ENCODE results near the gene TOMM40L. TPM values are rescaled to one million over a fixed set of nuclear protein-coding genes. Genes with fewer than 3 reads are reported as not detected.

The TOMM40L gene
- total and polyA plus RNA-seq, 5 experiments from 2014 or later: 4.9 to 11.3 (median 8.1) TPM

DNA sequence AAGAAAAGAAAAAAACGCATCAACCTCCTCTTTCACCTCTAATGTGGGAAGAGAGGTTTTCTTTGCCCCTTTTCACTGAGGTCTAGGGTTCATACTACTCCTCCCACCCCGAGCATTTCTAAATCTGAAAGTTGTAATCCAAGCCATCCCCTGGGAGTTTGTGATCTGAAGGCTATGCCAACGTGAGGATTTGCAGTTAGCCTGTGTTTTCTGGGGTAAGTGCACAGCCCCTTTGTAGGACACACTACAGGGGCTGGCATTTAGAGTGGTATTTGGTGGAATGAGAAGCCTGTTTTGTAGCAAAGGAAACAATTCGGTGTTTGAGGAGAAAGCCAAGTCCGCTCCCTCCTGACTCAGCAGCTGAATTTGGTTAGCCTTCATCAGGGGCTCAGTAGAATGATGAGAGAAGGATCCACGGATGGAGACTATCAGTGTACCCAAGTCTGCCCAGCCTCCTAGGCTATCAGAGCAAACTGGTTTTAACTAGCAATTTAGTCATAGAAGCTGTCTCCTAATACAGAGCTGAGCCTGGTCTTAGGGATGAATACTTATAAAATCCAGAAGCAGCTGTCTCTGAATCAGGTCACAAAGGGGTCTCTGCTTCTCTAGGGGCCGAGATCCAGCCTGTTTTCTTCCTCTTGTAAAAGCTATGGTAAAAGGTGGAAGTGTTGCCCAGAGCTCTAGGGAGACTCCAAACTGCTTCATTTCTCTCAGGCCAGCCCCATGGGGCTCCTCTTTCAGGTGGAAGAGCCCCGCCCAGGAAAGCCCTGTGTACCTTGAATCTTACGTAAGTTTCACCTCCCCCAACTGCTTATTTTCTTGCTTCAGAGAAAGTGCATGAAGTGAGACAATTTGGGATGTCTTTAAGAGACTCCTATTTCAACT is 34.8 kb downstream of the TOMM40L start:
- H3K4me1 Mint-ChIP-seq: peaks cover 11 to 37% (median 24%) of the 10 kb centered on the region in 4 donors
- peak overlapping the region in 1 of 10 donors; percentile 61 for H3K27ac Mint-ChIP-seq
- peak overlapping the region in 4 of 10 donors; percentile 34 to 79 (median 61) for H3K4me3 Mint-ChIP-seq
- peaks cover 9 to 27% (median 22%) of the 10 kb centered on the region in 3 donors for H3K36me3 Mint-ChIP-seq
- H3K27me3 Mint-ChIP-seq: peaks cover 26 to 82% (median 62%) of the 10 kb centered on the region in 5 donors
- POLR2A ChIA-PET: no interaction called here
- DNase-seq: no peak
- no peak for ATAC-seq
- H3K9me3 Mint-ChIP-seq: peaks cover 0 to 31% (median 14%) of the 10 kb centered on the region in 9 donors

DNA sequence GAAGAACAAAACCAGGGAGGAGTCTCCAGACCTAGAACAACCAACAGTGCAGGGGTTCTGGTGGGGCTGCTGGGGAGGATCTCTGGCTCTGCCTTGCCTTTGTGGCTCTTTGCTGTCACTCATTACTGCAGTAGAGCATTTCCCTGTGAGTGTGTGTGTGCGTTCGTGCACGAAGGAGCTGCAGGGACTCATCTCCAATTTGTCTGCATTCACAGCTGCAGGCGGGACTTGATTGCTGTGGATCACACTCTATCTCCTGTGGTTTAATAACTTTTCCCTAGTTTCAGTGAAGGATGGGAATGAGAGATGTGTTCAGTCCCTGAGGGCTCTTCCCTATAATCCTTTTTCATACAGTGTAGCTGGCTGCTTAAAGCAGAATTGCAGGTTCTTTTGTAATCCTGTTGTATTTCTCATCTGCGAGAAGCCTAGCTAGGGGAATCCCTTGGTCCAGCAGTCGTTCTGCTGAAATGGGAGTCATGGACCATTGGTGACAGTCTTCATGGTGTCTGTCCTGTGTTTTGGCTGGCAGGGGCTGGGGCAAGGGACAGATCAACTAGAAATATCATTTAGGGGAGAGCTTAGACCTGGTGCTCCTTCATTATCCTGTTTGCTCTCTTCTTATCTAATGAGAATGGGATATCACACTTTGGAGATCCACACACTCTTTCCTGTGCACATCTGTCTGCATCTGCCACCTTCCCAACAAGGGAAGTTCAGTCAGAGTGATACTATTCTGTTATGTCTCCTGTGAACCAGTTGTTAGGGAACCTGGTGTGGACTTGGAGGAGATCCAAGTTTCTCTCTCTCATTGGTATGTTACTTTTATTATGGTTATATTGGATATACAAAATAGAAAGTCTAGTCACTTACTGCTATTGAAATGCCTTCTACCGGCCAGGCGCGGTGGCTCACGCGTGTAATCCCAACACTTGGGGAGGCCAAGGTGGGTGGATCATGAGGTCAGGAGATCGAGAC is 35.7 kb downstream of the TOMM40L start:
- Mint-ChIP-seq H3K4me1 (peaks cover 11 to 37% (median 24%) of the 10 kb centered on the region in 4 donors), H3K9me3 (peaks cover 0 to 22% (median 10%) of the 10 kb centered on the region in 9 donors), H3K36me3 (peaks cover 9 to 19% (median 15%) of the 10 kb centered on the region in 3 donors), H3K4me3 (no peak overlapping the region), H3K27ac (no peak overlapping the region), H3K27me3 (peaks cover 28 to 74% (median 56%) of the 10 kb centered on the region in 5 donors)
- no peak for DNase-seq
- POLR2A ChIA-PET: interaction anchor here (0.5 kb wide), 1 partner anchor 11 kb away, joined by 6 read pairs; no protein-coding TSS in a partner anchor
- no peak for ATAC-seq

DNA sequence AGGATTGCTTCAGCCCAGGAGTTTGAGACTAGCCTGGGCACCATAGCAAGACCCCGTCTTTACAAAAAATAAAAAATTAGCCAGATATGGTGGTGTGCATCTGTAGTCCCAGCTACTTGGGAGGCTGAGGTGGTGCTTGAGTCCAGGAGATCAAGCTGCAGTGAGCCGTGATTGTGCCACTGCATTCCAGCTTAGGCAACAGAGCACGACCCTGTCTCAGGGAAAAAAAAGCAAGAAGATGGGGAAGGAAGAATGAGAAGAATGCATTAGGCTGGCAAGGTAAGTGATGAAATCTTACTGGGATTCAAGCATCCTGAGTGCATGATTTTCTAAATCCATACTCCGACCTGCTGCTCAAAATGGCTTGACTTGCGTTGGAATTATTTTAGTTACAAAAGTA is 39.4 kb downstream of the TOMM40L start:
- Mint-ChIP-seq H3K4me3 (no peak overlapping the region), H3K4me1 (peaks cover under 1 to 14% (median 9%) of the 10 kb centered on the region in 4 donors), H3K9me3 (no peaks in the 10 kb centered on the region), H3K36me3 (no peaks in the 10 kb centered on the region), H3K27ac (no peak overlapping the region), H3K27me3 (peaks cover 11 to 47% (median 26%) of the 10 kb centered on the region in 5 donors)
- ATAC-seq: no peak
- POLR2A ChIA-PET: interaction anchor here (0.6 kb wide), 1 partner anchor 119 kb away, joined by 3 read pairs; no protein-coding TSS in a partner anchor
- no peak for DNase-seq

DNA sequence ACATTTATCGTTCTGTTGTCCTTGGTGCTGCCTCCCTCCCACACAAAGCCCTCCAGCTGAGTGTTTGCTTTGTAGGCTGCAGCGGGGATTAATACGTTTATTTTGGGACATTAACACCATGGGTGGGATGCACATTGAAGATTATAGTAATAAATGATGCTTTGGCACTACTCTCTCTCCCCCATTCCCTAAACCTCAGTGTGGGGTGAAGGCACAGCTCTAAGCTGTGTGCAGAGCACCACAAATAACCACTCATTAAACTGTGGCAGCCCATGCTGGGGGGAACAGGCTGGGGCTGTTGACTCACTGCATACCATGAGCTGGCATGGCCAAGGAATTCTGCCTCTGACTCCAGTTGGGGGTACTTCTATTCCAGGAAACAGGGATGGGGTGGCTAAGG is 40.3 kb downstream of the TOMM40L start:
- no peak overlapping the region for H3K27ac Mint-ChIP-seq
- POLR2A ChIA-PET: no interaction called here

DNA sequence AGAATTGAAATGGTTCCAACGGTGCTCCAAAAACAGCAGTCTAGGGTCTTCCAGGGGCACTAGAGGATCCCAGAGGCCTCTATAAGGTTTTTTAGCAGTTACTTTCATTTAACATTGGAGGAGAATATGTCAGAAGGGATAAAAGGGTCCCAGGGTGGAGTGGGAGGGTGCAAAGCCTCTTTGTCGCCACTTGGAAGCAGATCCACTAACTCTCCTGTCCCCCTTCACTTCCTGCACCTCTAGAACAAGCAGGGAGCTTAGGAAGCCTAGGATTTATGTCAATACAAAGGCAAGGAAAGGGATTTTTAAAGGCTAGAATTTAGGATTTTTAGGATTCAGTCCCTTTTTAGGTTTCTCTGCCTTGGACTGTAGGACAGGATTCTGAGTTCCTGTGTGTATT is 41.0 kb downstream of the TOMM40L start:
- H3K9me3 Mint-ChIP-seq: no peaks in the 10 kb centered on the region
- POLR2A ChIA-PET: no interaction called here
- peaks cover 0 to 8% (median 0%) of the 10 kb centered on the region in 4 donors for H3K4me1 Mint-ChIP-seq
- no peak overlapping the region for H3K27ac Mint-ChIP-seq
- peaks cover 7 to 32% (median 14%) of the 10 kb centered on the region in 5 donors for H3K27me3 Mint-ChIP-seq
- no peaks in the 10 kb centered on the region for H3K36me3 Mint-ChIP-seq
- ATAC-seq (no peak), DNase-seq (no peak)
- no peak overlapping the region for H3K4me3 Mint-ChIP-seq

More for the DNA sequence above, 40.3 kb downstream of the TOMM40L start:
- Mint-ChIP-seq H3K36me3 (no peaks in the 10 kb centered on the region), H3K9me3 (no peaks in the 10 kb centered on the region), H3K4me1 (peaks cover 0 to 11% (median 3%) of the 10 kb centered on the region in 4 donors), H3K4me3 (no peak overlapping the region), H3K27me3 (peaks cover 10 to 38% (median 20%) of the 10 kb centered on the region in 5 donors)
- no peak for ATAC-seq
- no peak for DNase-seq

DNA sequence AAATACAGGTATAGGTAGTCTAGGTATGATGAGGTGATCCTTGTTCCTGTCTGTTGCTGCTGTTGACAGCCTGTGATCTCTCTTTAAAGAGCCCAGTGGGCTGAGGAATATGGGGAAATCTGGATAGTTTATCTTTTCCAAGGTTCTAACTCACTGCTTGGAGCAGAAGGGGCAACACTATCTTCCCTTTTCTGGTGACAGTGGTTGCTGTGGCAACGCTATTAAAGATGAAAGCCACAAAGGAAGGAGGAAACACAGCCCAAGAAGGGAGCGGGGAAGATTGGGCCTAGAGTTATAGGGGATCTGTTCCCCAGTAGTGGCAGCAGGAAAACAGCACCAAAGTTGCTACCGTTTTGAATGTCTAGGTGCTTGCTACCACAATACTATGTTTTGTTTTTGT is 41.5 kb downstream of the TOMM40L start:
- peaks cover 5 to 27% (median 12%) of the 10 kb centered on the region in 5 donors for H3K27me3 Mint-ChIP-seq
- no peaks in the 10 kb centered on the region for H3K9me3 Mint-ChIP-seq
- H3K4me3 Mint-ChIP-seq: no peak overlapping the region
- no peak for ATAC-seq
- no peaks in the 10 kb centered on the region for H3K36me3 Mint-ChIP-seq
- no peak for DNase-seq
- peaks cover 0 to 8% (median 0%) of the 10 kb centered on the region in 4 donors for H3K4me1 Mint-ChIP-seq
- POLR2A ChIA-PET: no interaction called here
- no peak overlapping the region for H3K27ac Mint-ChIP-seq

DNA sequence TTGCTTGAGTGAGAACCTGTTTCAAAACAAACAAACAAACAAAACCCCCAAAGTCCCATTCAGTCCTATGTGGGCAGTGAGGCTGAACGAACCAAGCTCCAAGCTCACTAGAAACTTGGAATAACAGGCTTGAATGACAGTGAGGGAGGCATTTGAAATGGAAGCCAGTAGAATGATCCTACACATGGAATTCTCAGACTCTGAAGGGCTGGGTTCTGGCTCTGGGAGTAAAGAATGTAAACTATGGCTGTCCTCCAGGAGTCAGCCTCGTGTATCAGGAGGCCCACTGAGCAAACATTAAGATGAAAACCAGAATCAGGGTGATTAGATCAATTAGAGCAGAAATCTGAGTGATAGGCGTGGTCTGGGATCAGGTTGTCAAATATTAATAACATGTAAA is 47.5 kb downstream of the TOMM40L start:
- Mint-ChIP-seq H3K27me3 (peaks cover 0 to 17% (median 12%) of the 10 kb centered on the region in 5 donors), H3K4me3 (no peak overlapping the region), H3K36me3 (no peaks in the 10 kb centered on the region), H3K9me3 (no peaks in the 10 kb centered on the region), H3K27ac (no peak overlapping the region), H3K4me1 (peaks cover 0 to 1% (median 0%) of the 10 kb centered on the region in 4 donors)
- POLR2A ChIA-PET: no interaction called here
- ATAC-seq (no peak), DNase-seq (no peak)

DNA sequence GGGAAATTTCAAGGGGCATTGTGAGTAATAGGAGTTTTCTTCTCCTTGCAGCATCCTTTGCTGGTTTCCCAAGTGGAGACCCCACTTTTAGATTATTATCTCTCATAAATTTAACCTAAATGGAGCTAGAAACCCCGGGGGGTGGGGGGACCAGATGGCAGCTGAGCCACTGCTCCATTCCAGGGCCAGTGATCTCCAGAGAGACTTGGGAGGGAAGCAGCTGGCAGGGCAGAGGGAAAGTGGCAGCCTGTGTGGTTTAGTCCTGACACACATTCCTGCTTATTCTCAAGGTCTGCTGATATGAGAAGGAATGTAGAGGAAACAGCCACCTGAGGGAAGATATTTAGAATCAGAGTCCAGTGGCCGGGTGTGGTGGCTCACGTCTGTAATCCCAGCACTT is 49.0 kb downstream of the TOMM40L start:
- DNase-seq (no peak), ATAC-seq (no peak)
- POLR2A ChIA-PET: no interaction called here
- no peaks in the 10 kb centered on the region for H3K9me3 Mint-ChIP-seq
- no peak overlapping the region for H3K4me3 Mint-ChIP-seq
- peaks cover 0 to 1% (median 0%) of the 10 kb centered on the region in 4 donors for H3K4me1 Mint-ChIP-seq
- peak overlapping the region in 1 of 10 donors; percentile 53 for H3K27ac Mint-ChIP-seq
- peaks cover 0 to 17% (median 12%) of the 10 kb centered on the region in 5 donors for H3K27me3 Mint-ChIP-seq
- H3K36me3 Mint-ChIP-seq: peaks cover 0 to 4% (median 0%) of the 10 kb centered on the region in 3 donors

Small RNA genes within 50 kb of the gene (microRNA-seq; reads per million reads assigned to microRNA genes)
- not detected for gene MIR5187 (ENCODE audit: borderline microRNAs expressed)

Other genes starting within 250 kb of the TOMM40L start
- gene F11R, start 204.9 kb upstream of the TOMM40L start, total RNA-seq: 10 to 100 TPM; 16.3 to 16.4 TPM
- gene F11R, start 204.9 kb upstream of the TOMM40L start, polyA plus RNA-seq: 1 to 10 TPM; 6.7 to 9.0 (median 8.1) TPM
- gene TSTD1, start 187.1 kb upstream of the TOMM40L start, total RNA-seq: 100 to 1,000 TPM; 100 to 108 TPM
- gene TSTD1, start 187.1 kb upstream of the TOMM40L start, polyA plus RNA-seq: 100 to 1,000 TPM; 342 to 508 (median 412) TPM
- gene USF1, start 180.1 kb upstream of the TOMM40L start, total RNA-seq: 100 to 1,000 TPM; 107 to 118 TPM
- gene USF1, start 180.1 kb upstream of the TOMM40L start, polyA plus RNA-seq: 10 to 100 TPM in 1 of 3 donors, 1 to 10 TPM in 2; 4.3 to 11.1 (median 7.4) TPM
- gene ARHGAP30, start 156.2 kb upstream of the TOMM40L start, total RNA-seq: 100 to 1,000 TPM; 220 to 233 TPM
- 100 to 1,000 TPM; 110 to 207 (median 136) TPM for gene ARHGAP30, start 156.2 kb upstream of the TOMM40L start, polyA plus RNA-seq
- gene NECTIN4, start 136.5 kb upstream of the TOMM40L start, total RNA-seq: not detected
- not detected for gene NECTIN4, start 136.5 kb upstream of the TOMM40L start, polyA plus RNA-seq
- gene KLHDC9, start 127.7 kb upstream of the TOMM40L start, total RNA-seq: under 1 TPM; 0.60 to 0.96 TPM
- 1 to 10 TPM in 1 of 3 donors, under 1 TPM in 2; 0.30 to 1.5 (median 0.62) TPM for gene KLHDC9, start 127.7 kb upstream of the TOMM40L start, polyA plus RNA-seq
- 10 to 100 TPM; 37.9 to 41.4 TPM for gene PFDN2, start 108.0 kb upstream of the TOMM40L start, total RNA-seq
- 10 to 100 TPM; 74.6 to 91.3 (median 86.0) TPM for gene PFDN2, start 108.0 kb upstream of the TOMM40L start, polyA plus RNA-seq
- 10 to 100 TPM; 43.5 to 46.4 TPM for gene NIT1, start 108.0 kb upstream of the TOMM40L start, total RNA-seq
- gene NIT1, start 108.0 kb upstream of the TOMM40L start, polyA plus RNA-seq: 10 to 100 TPM; 16.8 to 25.0 (median 18.3) TPM
- 10 to 100 TPM; 35.3 to 38.6 TPM for gene DEDD, start 93.4 kb upstream of the TOMM40L start, total RNA-seq
- 10 to 100 TPM; 29.0 to 35.4 (median 29.3) TPM for gene DEDD, start 93.4 kb upstream of the TOMM40L start, polyA plus RNA-seq
- gene UFC1, start 72.1 kb upstream of the TOMM40L start, total RNA-seq: 100 to 1,000 TPM; 116 to 118 TPM
- 100 to 1,000 TPM; 148 to 158 (median 155) TPM for gene UFC1, start 72.1 kb upstream of the TOMM40L start, polyA plus RNA-seq
- 10 to 100 TPM; 59.2 to 63.8 TPM for gene USP21, start 66.6 kb upstream of the TOMM40L start, total RNA-seq
- 10 to 100 TPM; 13.8 to 31.4 (median 14.6) TPM for gene USP21, start 66.6 kb upstream of the TOMM40L start, polyA plus RNA-seq
- gene PPOX, start 59.6 kb upstream of the TOMM40L start, total RNA-seq: 10 to 100 TPM; 76.2 to 82.1 TPM
- 10 to 100 TPM; 12.0 to 17.8 (median 15.7) TPM for gene PPOX, start 59.6 kb upstream of the TOMM40L start, polyA plus RNA-seq
- gene B4GALT3, start 48.6 kb upstream of the TOMM40L start, total RNA-seq: 10 to 100 TPM; 81.0 to 97.4 TPM
- 10 to 100 TPM; 35.4 to 49.9 (median 37.6) TPM for gene B4GALT3, start 48.6 kb upstream of the TOMM40L start, polyA plus RNA-seq
- gene ADAMTS4, start 27.0 kb upstream of the TOMM40L start, total RNA-seq: 1 to 10 TPM; 4.8 to 7.0 TPM
- under 1 TPM; 0.07 to 0.34 (median 0.22) TPM for gene ADAMTS4, start 27.0 kb upstream of the TOMM40L start, polyA plus RNA-seq
- 100 to 1,000 TPM; 126 to 127 TPM for gene NDUFS2, start 23.7 kb upstream of the TOMM40L start, total RNA-seq
- gene NDUFS2, start 23.7 kb upstream of the TOMM40L start, polyA plus RNA-seq: 100 to 1,000 TPM in 1 of 3 donors, 10 to 100 TPM in 2; 78.6 to 106 (median 95.4) TPM
- gene FCER1G, start 10.8 kb upstream of the TOMM40L start, total RNA-seq: 10 to 100 TPM; 27.7 to 31.8 TPM
- gene FCER1G, start 10.8 kb upstream of the TOMM40L start, polyA plus RNA-seq: 100 to 1,000 TPM in 1 of 3 donors, 10 to 100 TPM in 2; 67.1 to 107 (median 84.4) TPM
- gene APOA2, start 2.4 kb upstream of the TOMM40L start, total RNA-seq: not detected
- not detected for gene APOA2, start 2.4 kb upstream of the TOMM40L start, polyA plus RNA-seq
- gene NR1I3, start 12.1 kb downstream of the TOMM40L start, total RNA-seq: not detected
- under 1 TPM in 1 of 3 donors, not detected in 2; 0.19 TPM for gene NR1I3, start 12.1 kb downstream of the TOMM40L start, polyA plus RNA-seq
- gene PCP4L1, start 32.7 kb downstream of the TOMM40L start, total RNA-seq: not detected
- gene PCP4L1, start 32.7 kb downstream of the TOMM40L start, polyA plus RNA-seq: not detected
- 10 to 100 TPM; 11.9 to 12.2 TPM for gene MPZ, start 83.9 kb downstream of the TOMM40L start, total RNA-seq
- gene MPZ, start 83.9 kb downstream of the TOMM40L start, polyA plus RNA-seq: not detected
- gene SDHC, start 88.3 kb downstream of the TOMM40L start, total RNA-seq: 100 to 1,000 TPM; 113 to 127 TPM
- gene SDHC, start 88.3 kb downstream of the TOMM40L start, polyA plus RNA-seq: 100 to 1,000 TPM; 212 to 297 (median 217) TPM
- not detected for gene CFAP126, start 141.8 kb downstream of the TOMM40L start, total RNA-seq
- not detected for gene CFAP126, start 141.8 kb downstream of the TOMM40L start, polyA plus RNA-seq

Measured in naive thymus-derived CD8-positive, alpha-beta T cell (primary cell).